SH-SY5Y (cell line): ENCODE measurements around the gene CFAP65.

ENCODE experiments used
- GATA2 ChIP-seq: IDR thresholded peaks from 2 replicates; pipeline ENCODE4 v1.6.1; 2011; ENCODE audit warnings: mild to moderate bottlenecking, low read depth, low read length
- GATA3 ChIP-seq: IDR thresholded peaks from 2 replicates; pipeline ENCODE4 v1.6.1; 2011; ENCODE audit warnings: low read depth, mild to moderate bottlenecking, low read length, moderate library complexity

GRCh38 chr2:219003979-219004378 is 37.3 kb downstream of the CFAP65 start:
- TF ChIP-seq GATA2 = no peak
- TF ChIP-seq GATA3 = no peak
